Esophagus squamous epithelium (tissue), 5 donors: Measurements from ENCODE around the gene LHPP. TPM values are rescaled to one million over a fixed set of nuclear protein-coding genes. Genes with fewer than 3 reads are reported as not detected.

Experiments used
- DNase-seq: peaks from one replicate; lab custom pipeline; 2025; lab: John Stamatoyannopoulos, UW
- H3K27ac ChIP-seq, 4 donors: fragments of 200-600 bp; sonication (generic); one replicate each; pipeline ENCODE4 v1.5.1; 2016 to 2019; ENCODE audit warnings: mild to moderate bottlenecking in 1 of 4
- H3K27me3 ChIP-seq, 4 donors: fragments of 200-600 bp; sonication (generic); 1 replicate in 3 of 4; 2 replicates in 1 of 4; pipeline versions ENCODE4 v1.5.1 to v1.6.0; 2017 to 2021; ENCODE audit warnings: antibody characterized with exemption in 1 of 4
- H3K36me3 ChIP-seq, 3 donors: fragments of 200-600 bp; sonication (generic); one replicate each; pipeline ENCODE4 v1.5.1; 2016 to 2019
- H3K4me1 ChIP-seq, 3 donors: fragments of 200-600 bp; sonication (generic); one replicate each; pipeline ENCODE4 v1.5.1; 2017 to 2019
- H3K4me3 ChIP-seq, 4 donors: fragments of 200-600 bp; sonication (generic); 1 replicate in 3 of 4; 2 replicates in 1 of 4; pipeline ENCODE4 v1.5.1; 2016 to 2019; ENCODE audit warnings: mild to moderate bottlenecking in 2 of 4, moderate library complexity in 1 of 4
- H3K9me3 ChIP-seq, 3 donors: fragments of 200-600 bp; sonication (generic); one replicate each; pipeline ENCODE4 v1.5.1; 2016 to 2019
- CTCF ChIP-seq, 6 experiments: fragments of 450-650 bp in 4 of 6; fragments of 200-600 bp in 2 of 6; sonication (generic) in 2 of 6; IDR thresholded peaks; one replicate each; pipeline ENCODE4 v1.5.1; 2016 to 2019; ENCODE audit warnings: antibody characterized with exemption in 6 of 6, mild to moderate bottlenecking in 4 of 6, moderate library complexity in 4 of 6
- POLR2A ChIP-seq, 4 donors: fragments of 450-650 bp; IDR thresholded peaks; one replicate each; pipeline ENCODE4 v1.6.1; 2017; ENCODE audit warnings: antibody characterized with exemption in 4 of 4, mild to moderate bottlenecking in 4 of 4, moderate library complexity in 3 of 4
- WGBS, 2 donors: methylation state at CpG; one replicate each; pipeline ENCODE4 v1.1.5; 2018; 5-methylcytosine and 5-hydroxymethylcytosine counted together
- intact Hi-C: fragments of 100-400 bp; cut with DNase I; formaldehyde crosslinking; loops from one replicate; pipeline ENCODE4 v1.15.0; 2022
- total RNA-seq, 4 donors: library from RNA; depleted of rRNA; stranded (reverse); fragments of >200 nt; gene quantifications; one replicate each; pipeline ENCODE4 v1.1.0, GENCODE V29; 2016
- donor health status: DM: yes; HTN: yes; CAD: no.

The LHPP gene
- total RNA-seq, 4 donors from 2014 or later: 13.9 to 41.1 (median 24.3) TPM

- peaks cover 0 to 46% (median 0%) of the 10 kb centered on the region in 3 donors for H3K36me3 ChIP-seq
- H3K27me3 ChIP-seq: no peaks in the 10 kb centered on the region
- 81 to 95% methylated on average over 5 to 6 of the region's 6 CpGs for WGBS, 2 donors
- TF ChIP-seq POLR2A (IDR thresholded peaks at IDR 0.05): no peak
- TF ChIP-seq CTCF (IDR thresholded peaks at IDR 0.05): no peak
- no peaks in the 10 kb centered on the region for H3K4me1 ChIP-seq
- H3K9me3 ChIP-seq: peaks cover 0 to 3% (median 0%) of the 10 kb centered on the region in 3 donors
- no peak for DNase-seq
- intact Hi-C loops: no loop called here
- no peak overlapping the region for H3K27ac ChIP-seq
- no peak overlapping the region for H3K4me3 ChIP-seq
These were observed 25.0 kb downstream of the LHPP start for GRCh38 chr10:124486635-124487034.

GRCh38 chr10:124491105-124491504 lies 29.5 kb downstream of the LHPP start:
- Histone ChIP-seq H3K4me1 (peaks cover 11 to 22% (median 15%) of the 10 kb centered on the region in 3 donors), H3K27ac (no peak overlapping the region), H3K36me3 (peaks cover 0 to 40% (median 0%) of the 10 kb centered on the region in 3 donors), H3K9me3 (peaks cover 0 to 3% (median 0%) of the 10 kb centered on the region in 3 donors), H3K27me3 (no peaks in the 10 kb centered on the region), H3K4me3 (no peak overlapping the region)
- intact Hi-C loops: no loop called here
- DNase-seq: no peak
- WGBS, 2 donors: 95 to 98% methylated on average over 9 of the region's 9 CpGs
- TF ChIP-seq CTCF (IDR thresholded peaks at IDR 0.05) (no peak), POLR2A (IDR thresholded peaks at IDR 0.05) (no peak)

GRCh38 chr10:124492266-124492665 lies 30.6 kb downstream of the LHPP start:
- WGBS, 2 donors: 91 to 94% methylated on average over 8 of the region's 8 CpGs
- intact Hi-C loops: no loop called here
- H3K4me1 ChIP-seq: peaks cover 11 to 25% (median 15%) of the 10 kb centered on the region in 3 donors
- H3K4me3 ChIP-seq: no peak overlapping the region
- H3K9me3 ChIP-seq: no peaks in the 10 kb centered on the region
- no peak overlapping the region for H3K27ac ChIP-seq
- no peak for TF ChIP-seq POLR2A (IDR thresholded peaks at IDR 0.05)
- no peak for TF ChIP-seq CTCF (IDR thresholded peaks at IDR 0.05)
- H3K36me3 ChIP-seq: peaks cover 0 to 40% (median 0%) of the 10 kb centered on the region in 3 donors
- H3K27me3 ChIP-seq: no peaks in the 10 kb centered on the region
- no peak for DNase-seq

- no peak overlapping the region for H3K4me3 ChIP-seq
- no peak for TF ChIP-seq POLR2A (IDR thresholded peaks at IDR 0.05)
- no peak for TF ChIP-seq CTCF (IDR thresholded peaks at IDR 0.05)
- H3K9me3 ChIP-seq: no peaks in the 10 kb centered on the region
- intact Hi-C loops: no loop called here
- 73 to 77% methylated on average over 18 to 23 of the region's 23 CpGs for WGBS, 2 donors
- H3K27ac ChIP-seq: no peak overlapping the region
- no peak for DNase-seq
- H3K4me1 ChIP-seq: peaks cover 11 to 25% (median 15%) of the 10 kb centered on the region in 3 donors
- peaks cover 0 to 36% (median 0%) of the 10 kb centered on the region in 3 donors for H3K36me3 ChIP-seq
- no peaks in the 10 kb centered on the region for H3K27me3 ChIP-seq
These were observed 31.7 kb downstream of the LHPP start for GRCh38 chr10:124493214-124493882.

GRCh38 chr10:124494046-124494807 lies 32.6 kb downstream of the LHPP start:
- intact Hi-C loops: no loop called here
- Histone ChIP-seq H3K36me3 (peaks cover 0 to 34% (median 0%) of the 10 kb centered on the region in 3 donors), H3K4me3 (no peak overlapping the region), H3K4me1 (peaks cover 11 to 25% (median 15%) of the 10 kb centered on the region in 3 donors), H3K9me3 (no peaks in the 10 kb centered on the region), H3K27me3 (no peaks in the 10 kb centered on the region), H3K27ac (peak overlapping the region in 3 of 4 donors; percentile 46 to 78 (median 64))
- 75 to 76% methylated on average over 8 to 14 of the region's 16 CpGs for WGBS, 2 donors
- DNase-seq: no peak
- TF ChIP-seq CTCF (IDR thresholded peaks at IDR 0.05) (no peak), POLR2A (IDR thresholded peaks at IDR 0.05) (no peak)
